GM12875 (cell line): ENCODE measurements around the gene AFF2.

ENCODE experiments used
- H3K4me3 ChIP-seq: one replicate; pipeline ENCODE4 v1.5.1; 2011; ENCODE audit warnings: low read depth, low read length, control low read depth
- TF ChIP-seq, protein P1 (sequence below): IDR thresholded peaks from 2 replicates; pipeline ENCODE4 v1.5.1; 2011; ENCODE audit warnings: low read depth, mild to moderate bottlenecking, control low read depth, inconsistent platforms, low read length, moderate library complexity, borderline replicate concordance; ENCODE audit not compliant: insufficient read depth

Gene AFF2

DNA sequence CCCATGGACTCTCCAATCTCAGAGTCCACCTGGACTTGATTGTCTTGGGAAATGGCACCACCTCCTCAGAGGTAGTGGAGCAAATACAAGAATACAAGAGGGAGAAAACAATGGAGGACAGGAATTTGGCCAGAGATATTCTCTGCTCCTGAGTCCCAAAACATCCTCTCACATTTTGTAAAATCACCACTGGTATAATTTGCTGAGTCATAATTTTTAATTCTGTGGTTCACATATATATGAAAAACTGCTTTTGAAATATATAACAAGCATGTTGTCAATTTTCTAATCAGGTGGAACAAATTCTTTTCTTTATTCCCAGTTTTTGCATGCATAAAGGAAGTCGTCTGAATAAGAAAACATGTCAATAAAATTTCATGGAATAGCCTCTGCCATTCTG is 356.1 kb downstream of the AFF2 start:
- TF ChIP-seq, protein P1, sequence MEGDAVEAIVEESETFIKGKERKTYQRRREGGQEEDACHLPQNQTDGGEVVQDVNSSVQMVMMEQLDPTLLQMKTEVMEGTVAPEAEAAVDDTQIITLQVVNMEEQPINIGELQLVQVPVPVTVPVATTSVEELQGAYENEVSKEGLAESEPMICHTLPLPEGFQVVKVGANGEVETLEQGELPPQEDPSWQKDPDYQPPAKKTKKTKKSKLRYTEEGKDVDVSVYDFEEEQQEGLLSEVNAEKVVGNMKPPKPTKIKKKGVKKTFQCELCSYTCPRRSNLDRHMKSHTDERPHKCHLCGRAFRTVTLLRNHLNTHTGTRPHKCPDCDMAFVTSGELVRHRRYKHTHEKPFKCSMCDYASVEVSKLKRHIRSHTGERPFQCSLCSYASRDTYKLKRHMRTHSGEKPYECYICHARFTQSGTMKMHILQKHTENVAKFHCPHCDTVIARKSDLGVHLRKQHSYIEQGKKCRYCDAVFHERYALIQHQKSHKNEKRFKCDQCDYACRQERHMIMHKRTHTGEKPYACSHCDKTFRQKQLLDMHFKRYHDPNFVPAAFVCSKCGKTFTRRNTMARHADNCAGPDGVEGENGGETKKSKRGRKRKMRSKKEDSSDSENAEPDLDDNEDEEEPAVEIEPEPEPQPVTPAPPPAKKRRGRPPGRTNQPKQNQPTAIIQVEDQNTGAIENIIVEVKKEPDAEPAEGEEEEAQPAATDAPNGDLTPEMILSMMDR: no peak
- H3K4me3 ChIP-seq: no peak overlapping the region

DNA sequence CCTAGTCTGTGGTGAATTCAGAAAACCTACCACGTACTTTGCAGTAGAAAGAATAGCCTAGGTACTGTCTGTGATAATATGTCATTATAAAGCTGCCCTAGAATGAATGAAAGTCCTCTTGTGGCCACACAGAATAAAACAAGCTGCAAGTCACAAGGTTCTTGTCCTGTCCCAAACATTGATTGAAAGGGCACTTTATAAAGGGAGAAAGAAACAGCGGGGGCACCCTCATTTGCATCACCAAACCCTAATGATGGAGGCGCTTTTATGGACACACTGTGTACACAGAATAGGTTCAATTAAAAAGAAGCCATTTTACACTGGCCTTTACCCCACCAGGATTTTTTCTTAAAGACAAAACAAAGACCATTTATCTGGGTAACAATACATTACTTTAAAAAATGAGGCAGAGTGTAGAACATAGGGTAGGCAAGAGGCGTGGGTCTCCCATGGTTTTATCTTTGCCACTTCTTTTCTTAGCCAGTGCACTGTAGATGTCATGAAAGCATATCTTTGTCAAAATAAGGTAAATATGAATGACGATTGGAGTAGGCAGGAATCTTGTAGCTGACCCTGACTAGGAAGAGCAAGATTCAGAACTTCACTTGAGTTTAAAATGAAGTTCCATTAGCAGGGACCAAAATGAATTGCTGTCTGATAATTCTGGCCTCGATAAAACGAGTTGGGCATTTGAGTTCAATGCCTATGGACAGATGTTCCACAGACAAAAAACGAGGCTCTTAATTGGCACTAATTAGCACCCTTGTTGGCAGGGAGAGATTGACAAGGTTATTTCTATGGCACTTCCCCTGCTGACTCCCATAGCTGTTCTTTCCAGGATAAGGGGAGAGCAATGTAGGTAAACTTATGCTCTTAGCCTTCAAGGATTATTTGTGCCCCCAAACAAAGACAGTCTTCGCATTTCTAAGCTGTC is 365.1 kb downstream of the AFF2 start:
- TF ChIP-seq, protein P1: no peak
- no peak overlapping the region for H3K4me3 ChIP-seq

DNA sequence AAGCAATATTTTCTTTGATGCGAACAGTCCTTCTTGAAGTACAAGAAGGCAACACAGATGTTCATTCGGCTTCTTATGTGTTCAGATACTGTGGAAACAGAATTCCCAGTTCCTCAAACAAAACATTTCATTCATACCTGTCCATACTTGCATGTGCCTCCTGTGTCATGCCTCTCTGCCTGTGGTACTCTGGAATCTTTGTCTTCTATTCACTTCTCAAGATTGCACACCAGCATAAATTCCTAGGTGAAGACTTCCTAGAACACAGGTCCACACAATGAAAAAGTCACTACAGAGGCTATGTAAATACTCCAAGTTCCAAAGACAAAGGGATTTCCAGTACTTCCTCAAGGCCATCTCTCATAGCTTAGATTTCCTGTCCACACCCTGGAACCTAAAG is 367.2 kb downstream of the AFF2 start:
- H3K4me3 ChIP-seq: no peak overlapping the region
- TF ChIP-seq, protein P1: no peak

DNA sequence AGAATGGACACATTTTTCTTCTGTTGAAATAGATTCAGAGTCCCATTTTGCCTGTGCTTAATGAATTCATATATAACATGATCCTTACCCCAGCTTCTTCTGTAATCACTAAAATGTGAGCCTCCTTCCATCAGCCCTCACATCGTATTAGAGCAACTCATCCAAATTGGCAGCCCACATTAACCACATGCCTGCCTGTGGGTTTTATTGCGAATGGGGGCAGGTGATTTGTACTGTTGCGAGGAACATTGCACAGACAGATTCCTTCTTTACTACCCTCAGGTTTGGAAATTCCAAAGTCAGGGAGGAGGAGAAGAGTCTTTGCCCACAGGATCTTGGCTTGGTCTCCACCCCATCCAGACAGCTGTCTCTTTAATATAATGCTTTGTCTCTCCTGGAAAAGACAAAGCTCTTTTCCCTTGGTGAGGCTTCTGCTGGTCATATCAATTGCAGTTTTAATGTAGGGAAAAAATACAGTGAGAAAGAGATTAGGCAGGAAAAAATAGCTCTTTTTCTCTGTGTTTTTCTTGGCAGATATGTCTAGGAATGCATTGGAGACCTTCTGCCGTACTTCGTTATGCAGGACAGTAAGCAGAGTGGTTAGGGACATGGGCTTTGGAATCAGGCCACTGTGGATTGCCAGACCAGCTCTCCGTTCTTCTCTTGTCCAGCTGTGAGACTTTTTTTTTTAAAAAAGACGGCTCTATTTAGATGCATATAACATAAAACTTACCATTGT is 371.2 kb downstream of the AFF2 start:
- TF ChIP-seq, protein P1: no peak
- H3K4me3 ChIP-seq: no peak overlapping the region

DNA sequence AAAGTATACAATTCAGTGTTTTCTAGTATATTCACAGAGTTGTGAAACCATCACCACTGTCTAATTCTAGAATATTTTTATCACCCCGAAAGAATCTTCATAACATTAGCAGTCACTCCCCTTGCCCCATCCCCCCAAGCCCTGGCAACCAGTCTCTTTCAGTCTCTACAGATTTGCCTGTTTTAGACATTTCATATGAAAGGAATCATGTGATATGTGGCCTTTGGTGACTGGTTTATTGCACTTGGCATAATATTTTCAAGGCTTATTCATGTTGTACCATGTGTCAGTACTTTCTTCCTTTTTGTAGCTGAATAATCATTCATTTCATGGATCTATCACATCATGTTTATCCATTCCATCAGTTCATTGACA is 371.7 kb downstream of the AFF2 start:
- TF ChIP-seq, protein P1: no peak
- H3K4me3 ChIP-seq: no peak overlapping the region

DNA sequence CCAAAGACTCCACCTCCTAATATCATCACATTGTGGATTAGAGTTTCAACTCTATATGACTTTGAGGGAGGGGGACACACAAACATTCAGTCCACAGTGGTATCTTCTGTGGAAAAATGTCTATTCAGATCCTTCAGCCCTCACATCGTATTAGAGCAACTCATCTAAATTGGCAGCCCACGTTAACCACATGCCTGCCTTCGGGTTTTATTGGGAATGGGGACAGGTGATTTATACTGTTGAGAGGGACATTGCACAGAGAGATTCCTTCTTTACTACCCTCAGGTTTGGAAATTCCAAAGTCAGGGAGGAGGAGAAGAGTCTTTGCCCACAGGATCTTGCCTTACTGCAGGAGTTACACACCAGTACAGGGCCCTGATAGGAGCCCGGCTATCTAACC is 372.5 kb downstream of the AFF2 start:
- TF ChIP-seq, protein P1: no peak
- H3K4me3 ChIP-seq: no peak overlapping the region
